Measurements from ENCODE around the gene OLA1. TPM values are rescaled to one million over a fixed set of nuclear protein-coding genes. Genes with fewer than 3 reads are reported as not detected.

The OLA1 gene
- total RNA-seq, 1 experiment from 2014 or later = 182 TPM

DNA sequence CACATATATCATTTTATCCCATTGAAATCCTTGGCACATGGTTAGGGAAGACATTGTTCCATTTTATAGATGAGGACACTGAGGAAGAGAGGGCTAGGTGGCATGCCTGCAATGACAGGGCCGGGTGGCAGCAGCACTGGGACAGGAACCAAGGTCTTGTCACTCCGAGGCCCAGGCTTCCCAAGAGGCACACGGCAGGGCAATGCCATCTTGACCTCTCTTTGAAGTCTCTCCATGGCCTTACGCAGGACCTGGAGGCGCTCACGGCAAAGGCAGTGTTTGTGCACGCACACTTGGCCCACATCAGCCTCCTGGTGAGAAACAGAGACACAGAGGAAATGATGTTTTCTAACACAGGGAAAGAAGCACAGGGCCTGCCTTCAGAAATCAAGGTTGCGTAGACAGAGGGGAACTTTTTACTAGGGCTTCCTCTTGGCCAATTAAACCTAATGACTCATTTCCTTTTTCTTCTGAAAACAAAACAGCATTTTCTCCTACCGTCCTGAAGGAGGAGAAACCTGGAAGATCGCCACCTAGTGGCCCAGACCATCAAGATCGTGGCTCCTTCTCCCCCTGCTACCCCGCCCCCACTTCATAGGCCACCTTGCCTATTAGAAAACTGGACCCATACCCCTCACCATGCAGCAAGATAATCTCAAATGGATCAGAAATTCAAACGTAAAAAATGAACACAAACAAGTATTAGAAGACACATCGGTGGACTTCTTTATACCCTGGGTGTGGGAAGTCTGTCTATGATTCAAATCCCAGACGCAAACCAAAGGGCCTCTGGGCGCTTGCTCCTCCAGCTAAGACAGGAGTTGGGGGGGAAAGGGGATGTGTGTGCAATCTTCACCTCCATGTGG, 208.5 kb downstream of the OLA1 start:
- no peaks in the 10 kb centered on the region for H3K27me3 ChIP-seq (ENCODE audit: low read length)
- no peak for TF ChIP-seq EZH2phosphoT487 (IDR thresholded peaks at IDR 0.05; ENCODE audit: borderline replicate concordance, low read length)
- TF ChIP-seq, protein P1, sequence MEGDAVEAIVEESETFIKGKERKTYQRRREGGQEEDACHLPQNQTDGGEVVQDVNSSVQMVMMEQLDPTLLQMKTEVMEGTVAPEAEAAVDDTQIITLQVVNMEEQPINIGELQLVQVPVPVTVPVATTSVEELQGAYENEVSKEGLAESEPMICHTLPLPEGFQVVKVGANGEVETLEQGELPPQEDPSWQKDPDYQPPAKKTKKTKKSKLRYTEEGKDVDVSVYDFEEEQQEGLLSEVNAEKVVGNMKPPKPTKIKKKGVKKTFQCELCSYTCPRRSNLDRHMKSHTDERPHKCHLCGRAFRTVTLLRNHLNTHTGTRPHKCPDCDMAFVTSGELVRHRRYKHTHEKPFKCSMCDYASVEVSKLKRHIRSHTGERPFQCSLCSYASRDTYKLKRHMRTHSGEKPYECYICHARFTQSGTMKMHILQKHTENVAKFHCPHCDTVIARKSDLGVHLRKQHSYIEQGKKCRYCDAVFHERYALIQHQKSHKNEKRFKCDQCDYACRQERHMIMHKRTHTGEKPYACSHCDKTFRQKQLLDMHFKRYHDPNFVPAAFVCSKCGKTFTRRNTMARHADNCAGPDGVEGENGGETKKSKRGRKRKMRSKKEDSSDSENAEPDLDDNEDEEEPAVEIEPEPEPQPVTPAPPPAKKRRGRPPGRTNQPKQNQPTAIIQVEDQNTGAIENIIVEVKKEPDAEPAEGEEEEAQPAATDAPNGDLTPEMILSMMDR (conservative IDR thresholded peaks at IDR 0.05; ENCODE audit: low read depth, low read length) = peak; percentile 91
- no peak for TF ChIP-seq EZH2 (IDR thresholded peaks at IDR 0.05; ENCODE audit: low read length, unreplicated experiment)
- H3K9me3 ChIP-seq (ENCODE audit: low read length) = no peaks in the 10 kb centered on the region
- no peaks in the 10 kb centered on the region for H3K9me2 ChIP-seq (replicated peaks; ENCODE audit: low read length)
- peak; percentile 85 for ATAC-seq
- H3K36me3 ChIP-seq (ENCODE audit: low read depth, low read length) = no peaks in the 10 kb centered on the region
- H3K4me3 ChIP-seq (ENCODE audit: low read length) = peak overlapping the region; percentile 4; the same call in 1 of the 2 replicates
- no TSS peak for BruUV-seq (replicated peaks)
- ChIA-PET POLR2A (ENCODE audit: unreplicated experiment) (no interaction called here), CTCF (interaction anchor here (0.7 kb wide), 1 partner anchor 53 kb away, joined by 11 read pairs; no protein-coding TSS in a partner anchor)
- peak overlapping the region; percentile 91 for H3K27ac ChIP-seq (ENCODE audit: low read length)
- no peaks in the 10 kb centered on the region for H3K79me2 ChIP-seq (ENCODE audit: low read length)
- peak overlapping the region; percentile 61 for H2AFZ ChIP-seq (ENCODE audit: low read length)
- intact Hi-C loops (cut with micrococcal nuclease) = loop anchor here (2.0 to 10.0 kb wide), 4 partner anchors 77 to 467 kb away; no protein-coding TSS in a partner anchor
- peak; percentile 97 for DNase-seq
- H3F3A ChIP-seq (ENCODE audit: low read length, unreplicated experiment) = no peaks in the 10 kb centered on the region
- H3K9ac ChIP-seq (ENCODE audit: low read length) = peak overlapping the region; percentile 54
- H3K4me1 ChIP-seq (ENCODE audit: insufficient read depth, low read length) = peaks cover 24% of the 10 kb centered on the region
- peak overlapping the region; percentile 56 for H3K4me2 ChIP-seq (ENCODE audit: low read length)
- H4K20me1 ChIP-seq (ENCODE audit: low read length) = no peaks in the 10 kb centered on the region

DNA sequence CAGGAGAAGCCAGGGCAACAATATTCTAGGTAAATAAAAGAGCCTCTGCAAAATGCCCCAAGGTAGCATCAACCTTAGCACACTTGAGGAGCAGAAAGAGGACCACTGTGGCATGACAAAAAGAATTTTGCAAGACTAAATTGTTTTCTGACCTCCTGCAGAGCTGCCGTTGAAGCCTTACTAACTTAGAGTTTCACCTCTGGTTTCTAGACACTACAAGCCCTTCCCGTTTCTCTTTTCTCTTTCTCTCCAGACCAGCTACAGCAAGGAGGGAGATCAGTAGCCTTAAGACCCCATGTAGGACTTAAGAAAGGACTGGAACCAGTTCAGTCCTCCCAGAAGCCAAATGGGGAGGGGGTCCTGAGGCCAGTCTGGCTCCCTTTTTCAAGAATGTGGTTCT, 209.9 kb downstream of the OLA1 start:
- Histone ChIP-seq H3F3A (ENCODE audit: low read length, unreplicated experiment) (no peaks in the 10 kb centered on the region), H3K36me3 (ENCODE audit: low read depth, low read length) (no peaks in the 10 kb centered on the region), H3K9me2 (replicated peaks; ENCODE audit: low read length) (no peaks in the 10 kb centered on the region), H3K9ac (ENCODE audit: low read length) (no peak overlapping the region), H3K27me3 (ENCODE audit: low read length) (no peaks in the 10 kb centered on the region), H3K4me3 (ENCODE audit: low read length) (no peak overlapping the region), H3K9me3 (ENCODE audit: low read length) (no peaks in the 10 kb centered on the region), H3K4me2 (ENCODE audit: low read length) (no peak overlapping the region), H3K79me2 (ENCODE audit: low read length) (no peaks in the 10 kb centered on the region), H3K4me1 (ENCODE audit: insufficient read depth, low read length) (peaks cover 24% of the 10 kb centered on the region), H4K20me1 (ENCODE audit: low read length) (no peaks in the 10 kb centered on the region), H3K27ac (ENCODE audit: low read length) (peak overlapping the region; percentile 91; the same call in 1 of the 2 replicates), H2AFZ (ENCODE audit: low read length) (no peak overlapping the region)
- no peak for ATAC-seq
- ChIA-PET POLR2A (ENCODE audit: unreplicated experiment) (no interaction called here), CTCF (no interaction called here)
- BruUV-seq (replicated peaks) = no TSS peak
- TF ChIP-seq, protein P1 (conservative IDR thresholded peaks at IDR 0.05; ENCODE audit: low read depth, low read length) = no peak
- TF ChIP-seq EZH2phosphoT487 (IDR thresholded peaks at IDR 0.05; ENCODE audit: borderline replicate concordance, low read length) = no peak
- no peak for TF ChIP-seq EZH2 (IDR thresholded peaks at IDR 0.05; ENCODE audit: low read length, unreplicated experiment)
- no peak for DNase-seq
- intact Hi-C loops (cut with micrococcal nuclease) = loop anchor here (5.0 kb wide), 2 partner anchors 79 to 466 kb away; no protein-coding TSS in a partner anchor

Data from PC-3 (cell line).